ENCODE results near the gene RGS3.

DNA sequence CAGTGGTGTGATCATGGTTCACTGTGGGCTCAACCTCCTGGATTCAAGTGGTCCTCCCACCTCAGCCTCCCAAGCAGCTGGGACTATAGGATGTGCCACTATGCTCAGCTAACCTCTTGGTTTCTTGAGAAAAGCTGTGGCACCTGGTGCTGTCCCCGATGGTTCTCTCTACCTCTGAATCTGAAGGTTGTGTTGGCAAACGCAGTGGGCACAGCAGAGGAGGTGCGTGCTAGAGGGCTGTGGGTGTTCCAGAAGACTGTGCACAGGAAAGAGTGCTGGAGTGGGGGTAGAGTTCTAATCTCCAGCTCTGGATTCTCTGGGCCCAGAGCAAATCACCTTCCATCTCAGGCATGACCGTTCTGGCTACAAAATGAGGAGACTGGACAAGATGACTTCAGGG, 12.5 kb downstream of the RGS3 start:
- TF ChIP-seq, protein P1, sequence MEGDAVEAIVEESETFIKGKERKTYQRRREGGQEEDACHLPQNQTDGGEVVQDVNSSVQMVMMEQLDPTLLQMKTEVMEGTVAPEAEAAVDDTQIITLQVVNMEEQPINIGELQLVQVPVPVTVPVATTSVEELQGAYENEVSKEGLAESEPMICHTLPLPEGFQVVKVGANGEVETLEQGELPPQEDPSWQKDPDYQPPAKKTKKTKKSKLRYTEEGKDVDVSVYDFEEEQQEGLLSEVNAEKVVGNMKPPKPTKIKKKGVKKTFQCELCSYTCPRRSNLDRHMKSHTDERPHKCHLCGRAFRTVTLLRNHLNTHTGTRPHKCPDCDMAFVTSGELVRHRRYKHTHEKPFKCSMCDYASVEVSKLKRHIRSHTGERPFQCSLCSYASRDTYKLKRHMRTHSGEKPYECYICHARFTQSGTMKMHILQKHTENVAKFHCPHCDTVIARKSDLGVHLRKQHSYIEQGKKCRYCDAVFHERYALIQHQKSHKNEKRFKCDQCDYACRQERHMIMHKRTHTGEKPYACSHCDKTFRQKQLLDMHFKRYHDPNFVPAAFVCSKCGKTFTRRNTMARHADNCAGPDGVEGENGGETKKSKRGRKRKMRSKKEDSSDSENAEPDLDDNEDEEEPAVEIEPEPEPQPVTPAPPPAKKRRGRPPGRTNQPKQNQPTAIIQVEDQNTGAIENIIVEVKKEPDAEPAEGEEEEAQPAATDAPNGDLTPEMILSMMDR (CRISPR knock-in tag; IDR thresholded peaks at IDR 0.05) = no peak
- TF ChIP-seq, protein P2, sequence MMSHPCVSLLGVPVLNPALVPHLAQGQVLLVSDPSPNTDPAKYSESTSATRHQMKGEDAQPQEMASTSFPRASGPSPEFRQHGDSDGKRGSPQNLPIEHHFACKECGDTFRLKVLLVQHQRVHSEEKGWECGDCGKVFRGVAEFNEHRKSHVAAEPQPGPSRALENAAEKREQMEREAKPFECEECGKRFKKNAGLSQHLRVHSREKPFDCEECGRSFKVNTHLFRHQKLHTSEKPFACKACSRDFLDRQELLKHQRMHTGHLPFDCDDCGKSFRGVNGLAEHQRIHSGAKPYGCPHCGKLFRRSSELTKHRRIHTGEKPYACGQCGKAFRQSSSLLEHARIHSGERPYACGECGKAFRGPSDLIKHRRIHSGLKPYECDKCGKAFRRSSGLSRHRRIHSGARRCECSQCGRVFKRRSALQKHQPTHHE (CRISPR knock-in tag; IDR thresholded peaks at IDR 0.05; ENCODE audit: borderline replicate concordance) = no peak
- no peak for TF ChIP-seq SMC3 (IDR thresholded peaks at IDR 0.05; ENCODE audit: low read length)
